K562 (cell line): ENCODE measurements around the gene VPS33A. TPM values are rescaled to one million over a fixed set of nuclear protein-coding genes. Genes with fewer than 3 reads are reported as not detected.

Source experiments
- AFF1 ChIP-seq, 2 experiments: fragments of 450-650 bp; IDR thresholded peaks; 2 replicates each; pipeline ENCODE4 v1.6.1; 2018; ENCODE audit warnings: mild to moderate bottlenecking in 2 of 2, low read depth in 1 of 2; ENCODE audit not compliant: partially characterized antibody in 2 of 2
- BRCA1 ChIP-seq, 2 experiments: fragments of 450-650 bp in 1 of 2; sonication (generic) in 1 of 2; formaldehyde crosslinking in 1 of 2; IDR thresholded peaks; 2 replicates each; pipeline versions ENCODE4 v1.5.0 to v1.6.1; 2017 to 2020; ENCODE audit warnings: mild to moderate bottlenecking in 1 of 2, missing genetic modification reagents in 1 of 2
- E2F8 ChIP-seq: fragments of 450-650 bp; IDR thresholded peaks from 2 replicates; pipeline ENCODE4 v1.7.1; 2018; ENCODE audit warnings: mild to moderate bottlenecking, low read depth; ENCODE audit not compliant: partially characterized antibody
- EP300 ChIP-seq: IDR thresholded peaks from 2 replicates; pipeline ENCODE4 v1.6.1; 2012; ENCODE audit warnings: low read length, improper control_type of control experiment
- ESRRB ChIP-seq: fragments of 250-450 bp; sonication (Bioruptor Pico); IDR thresholded peaks from 2 replicates; pipeline ENCODE4 v1.5.0; 2020; ENCODE audit warnings: mild to moderate bottlenecking, moderate library complexity, borderline replicate concordance
- FOXK2 ChIP-seq, 2 experiments: fragments of 450-650 bp; IDR thresholded peaks in 1 of 2; conservative IDR thresholded peaks in 1 of 2; 2 replicates each; pipeline ENCODE4 v1.6.1; 2016; ENCODE audit warnings: low read depth in 2 of 2, mild to moderate bottlenecking in 1 of 2
- KDM5B ChIP-seq: fragments of 200-600 bp; sonication (generic); IDR thresholded peaks from 2 replicates; pipeline ENCODE4 v1.6.1; 2012; ENCODE audit warnings: low read depth, mild to moderate bottlenecking, moderate library complexity, low read length, control low read depth, inconsistent platforms; ENCODE audit not compliant: insufficient replicate concordance
- KLF10 ChIP-seq: fragments of 250-450 bp; sonication (Bioruptor Pico); IDR thresholded peaks from 2 replicates; pipeline ENCODE4 v1.6.1; 2021; ENCODE audit warnings: matching md5 sums
- L3MBTL2 ChIP-seq: fragments of 450-650 bp; IDR thresholded peaks from 2 replicates; pipeline ENCODE4 v1.6.1; 2016; ENCODE audit warnings: mild to moderate bottlenecking, moderate library complexity
- LCOR ChIP-seq: sonication (generic); formaldehyde crosslinking; IDR thresholded peaks from 2 replicates; pipeline ENCODE4 v1.8.0; 2022; ENCODE audit warnings: mild to moderate bottlenecking, missing genetic modification reagents
- MAFG ChIP-seq: fragments of 450-650 bp; conservative IDR thresholded peaks from 2 replicates; pipeline ENCODE4 v1.6.1; 2016; ENCODE audit warnings: missing genetic modification characterization, missing compliant biosample characterization
- MBD2 ChIP-seq: sonication (generic); IDR thresholded peaks from 2 replicates; pipeline ENCODE4 v1.6.1; 2016; ENCODE audit warnings: low read depth, borderline replicate concordance
- POLR2B ChIP-seq: fragments of 450-650 bp; IDR thresholded peaks from 2 replicates; pipeline ENCODE4 v1.6.1; 2018; ENCODE audit warnings: low read depth; ENCODE audit not compliant: partially characterized antibody
- RAD51 ChIP-seq: fragments of 450-650 bp; IDR thresholded peaks from 2 replicates; pipeline ENCODE4 v1.7.1; 2016; ENCODE audit warnings: low read depth, mild to moderate bottlenecking, borderline replicate concordance
- TCF3 ChIP-seq: sonication (generic); formaldehyde crosslinking; IDR thresholded peaks from 2 replicates; pipeline ENCODE4 v1.4.0; 2020; ENCODE audit warnings: mild to moderate bottlenecking, missing genetic modification reagents
- ZNF175 ChIP-seq: fragments of 200-800 bp; sonication (Bioruptor generic); IDR thresholded peaks from 2 replicates; pipeline ENCODE4 v1.6.1; 2016; ENCODE audit warnings: low read depth, mild to moderate bottlenecking, missing genetic modification characterization, missing compliant biosample characterization
- ZNF57 ChIP-seq: fragments of 450-650 bp; formaldehyde crosslinking; IDR thresholded peaks from 2 replicates; pipeline ENCODE4 v1.4.0; 2020; ENCODE audit warnings: mild to moderate bottlenecking, moderate library complexity
- ZNF740 ChIP-seq, 3 experiments: fragments of 200-800 bp in 1 of 3; sonication (Bioruptor generic) in 1 of 3; sonication (generic) in 1 of 3; formaldehyde crosslinking in 1 of 3; IDR thresholded peaks; 2 replicates each; pipeline versions ENCODE4 v1.6.1 to v1.8.0; 2016 to 2022; ENCODE audit warnings: mild to moderate bottlenecking in 2 of 3, missing compliant biosample characterization in 2 of 3, missing genetic modification characterization in 2 of 3, missing genetic modification reagents in 1 of 3
- ZNF780A ChIP-seq: fragments of 250-450 bp; sonication (Bioruptor Pico); IDR thresholded peaks from 2 replicates; pipeline ENCODE4 v1.5.0; 2021; ENCODE audit warnings: mild to moderate bottlenecking
- ZNF79 ChIP-seq: fragments of 250-450 bp; sonication (Bioruptor Pico); IDR thresholded peaks from 2 replicates; pipeline ENCODE4 v1.4.0; 2020; ENCODE audit warnings: low read depth, mild to moderate bottlenecking, moderate library complexity
- polyA plus RNA-seq, 8 experiments: library from polyadenylated mRNA; depleted of rRNA in 4 of 8; stranded (reverse) in 5 of 8; unstranded in 3 of 8; fragments of >200 nt; fragmentation: Nextera tagmentation in 2 of 8; fragmentation: Illumina TruSeq in 1 of 8; extraction: Ambion mirVana in 2 of 8; extraction: Trizol in 1 of 8; gene quantifications; 2 replicates each; pipeline versions ENCODE4 v1.2.1 to v1.2.3, GENCODE V29; 2011 to 2014; ENCODE audit warnings: inconsistent platforms in 1 of 8, missing spikeins in 1 of 8
- total RNA-seq, 7 experiments: library from RNA; depleted of rRNA in 6 of 7; stranded (reverse); fragments of >200 nt in 6 of 7; fragmentation: Illumina TruSeq in 2 of 7; extraction: Trizol in 2 of 7; gene quantifications; 2 replicates each; pipeline versions ENCODE4 v1.2.1 to v1.2.3, GENCODE V29; 2011 to 2021; ENCODE audit warnings: low replicate concordance in 1 of 7

Gene VPS33A
- total and polyA plus RNA-seq, 9 of the 15 experiments (the other 6 are each of a cell fraction or from before 2014, with no cell fraction given) = 10.6 to 34.3 (median 25.3) TPM

GRCh38 chr12:122225683-122226365 lies 40.5 kb downstream of the VPS33A start, which contains the start of gene DIABLO (continued):
- TF ChIP-seq ZNF780A (no peak), ZNF57 (CRISPR knock-in tag) (no peak), RAD51 (no peak), EP300 (peak; percentile 40; the same call in 1 of the 2 replicates), BRCA1 (IDR thresholded peaks at IDR 0.05) (no peak), BRCA1 (CRISPR knock-in tag; IDR thresholded peaks at IDR 0.05) (no peak), FOXK2 (conservative IDR thresholded peaks at IDR 0.05 in 1 of 2, IDR thresholded peaks at IDR 0.05 in 1 of 2; ENCODE audit: low read depth in 2 of 2) (peak in 1 of 2 experiments; percentile 24; a peak in 2 of 4 replicates), ZNF175 (CRISPR knock-in tag) (no peak), L3MBTL2 (no peak), ESRRB (CRISPR knock-in tag) (no peak), TCF3 (CRISPR knock-in tag) (peak; percentile 12; the same call in 1 of the 2 replicates), POLR2B (peak; percentile 96), MBD2 (peak; percentile 83), ZNF740 (CRISPR knock-in tag; IDR thresholded peaks at IDR 0.05) (peak; percentile 89), ZNF740 (tag; IDR thresholded peaks at IDR 0.05) (no peak), AFF1 (IDR thresholded peaks at IDR 0.05; ENCODE audit: low read depth in 1 of 2, partially characterized antibody in 2 of 2) (no peak), ZNF79 (CRISPR knock-in tag) (no peak), MAFG (tag) (no peak), E2F8 (peak; percentile 67), KLF10 (CRISPR knock-in tag) (no peak), LCOR (peak; percentile 66), KDM5B (peak; percentile 97)
